Measurements from ENCODE around the gene LRRC26.
"Not testable (repeated sequence)": the region's sequence is repeated elsewhere in the genome, so short reads cannot be mapped to it uniquely, and the experiment has no call there.

Gene LRRC26

GRCh38 chr9:137130176-137130755 is 39.6 kb downstream of the LRRC26 start:
- no peak for DNase-seq

GRCh38 chr9:137129456-137130175 is 40.2 kb downstream of the LRRC26 start:
- DNase-seq: peak; percentile 89 to 92

GRCh38 chr9:137128862-137129455 is 40.9 kb downstream of the LRRC26 start:
- DNase-seq: peak in 1 of 2 donors; percentile 23

GRCh38 chr9:137128158-137128861 is 41.5 kb downstream of the LRRC26 start:
- peak in 1 of 2 donors; percentile 19 for DNase-seq

GRCh38 chr9:137127301-137128157 is 42.3 kb downstream of the LRRC26 start:
- peak; percentile 48 to 58 for DNase-seq

- no peak for DNase-seq
Measured at GRCh38 chr9:137126786-137127185, 43.1 kb downstream of the LRRC26 start.

- not testable (repeated sequence) for DNase-seq
Measured at GRCh38 chr9:137123952-137124462, 45.8 kb downstream of the LRRC26 start.

GRCh38 chr9:137123468-137123837 is 46.4 kb downstream of the LRRC26 start:
- DNase-seq: no peak

GRCh38 chr9:137122796-137123467 is 46.9 kb downstream of the LRRC26 start:
- DNase-seq: not testable (repeated sequence)

- not testable (repeated sequence) for DNase-seq
Measured at GRCh38 chr9:137121927-137122795, 47.7 kb downstream of the LRRC26 start.
